ENCODE data around the gene CMAS.
"Not testable (repeated sequence)": the region's sequence is repeated elsewhere in the genome, so short reads cannot be mapped to it uniquely, and the experiment has no call there.

The CMAS gene

DNA sequence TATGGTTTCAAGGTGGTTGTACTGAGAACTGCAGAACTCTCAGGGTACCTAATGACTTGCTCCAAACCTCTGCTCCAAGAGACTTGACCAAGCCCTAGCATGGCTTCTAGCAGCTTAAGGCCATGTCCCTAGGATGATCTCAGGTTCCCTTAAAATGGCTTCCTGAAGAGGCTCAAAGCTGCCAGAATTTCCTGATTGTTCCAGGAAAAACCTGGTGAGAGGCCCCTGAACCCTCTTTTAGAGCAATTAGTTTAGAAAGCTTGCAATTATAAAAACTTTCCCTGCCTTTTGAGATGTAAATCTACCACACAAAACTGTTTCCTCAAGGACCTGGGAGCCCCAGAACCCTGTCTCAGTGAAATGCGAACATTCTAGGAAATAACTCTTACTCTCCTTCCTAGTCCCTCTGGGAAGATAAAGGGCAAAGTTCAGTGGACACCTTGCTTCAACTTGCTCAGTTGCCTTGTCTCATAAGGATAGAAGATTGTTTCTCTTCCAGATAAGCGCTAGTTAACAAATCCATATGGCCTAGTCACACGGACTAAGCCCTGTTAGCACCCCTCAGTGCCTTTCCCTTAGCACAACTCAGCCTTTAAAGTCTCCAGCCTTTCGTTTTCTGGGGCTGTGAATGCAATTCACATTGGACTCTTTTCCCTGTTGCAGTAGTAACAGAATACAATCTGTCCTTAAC lies 2.5 kb downstream of the CMAS start:
- DNase-seq, result no peak

DNA sequence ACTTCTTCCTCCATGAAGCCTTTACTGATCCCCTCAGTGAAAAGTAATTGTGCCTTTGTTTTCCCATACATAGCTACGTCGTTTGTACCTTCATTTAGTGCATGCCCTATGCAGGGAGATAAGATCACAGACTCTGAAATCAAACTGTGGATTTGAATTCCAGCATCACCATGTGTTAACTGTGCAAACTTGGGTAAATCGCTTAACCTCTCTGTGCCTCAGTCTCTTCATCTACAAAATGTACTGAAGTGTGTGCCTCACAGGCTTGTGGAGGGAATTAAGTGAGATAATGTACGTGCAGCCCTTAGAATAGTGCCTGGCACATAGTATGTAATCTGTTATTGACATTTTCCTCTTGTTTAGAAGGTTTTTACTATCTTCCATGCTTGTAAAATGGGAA lies 4.1 kb downstream of the CMAS start:
- DNase-seq, result no peak

DNA sequence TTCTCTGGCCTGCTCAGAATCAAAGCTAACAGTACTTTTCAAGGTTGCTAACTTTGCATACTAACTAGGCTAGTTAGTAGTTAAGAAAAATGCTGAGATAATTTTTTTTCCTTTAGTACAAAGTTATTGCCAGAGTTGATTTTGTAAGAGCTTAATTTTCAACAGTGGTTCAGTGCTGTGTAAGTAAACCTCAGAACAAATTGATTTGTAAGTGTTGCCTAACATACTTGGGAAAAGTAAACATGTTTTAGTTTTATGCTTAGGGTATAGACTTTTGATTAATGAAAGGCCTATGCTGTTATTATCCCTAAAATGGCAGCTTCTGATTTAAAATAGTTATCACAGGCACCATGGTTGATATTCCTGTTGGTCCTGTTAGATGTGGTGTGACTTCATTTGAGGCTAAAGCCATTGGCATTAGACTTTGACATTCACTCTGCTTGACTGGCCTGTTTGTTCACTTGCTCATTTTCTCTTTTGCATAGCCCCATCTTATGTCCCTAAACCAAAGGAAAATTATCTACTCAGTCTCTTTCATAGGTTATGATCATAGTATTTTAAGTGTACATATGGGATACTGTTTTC lies 5.2 kb downstream of the CMAS start:
- DNase-seq, result no peak

DNA sequence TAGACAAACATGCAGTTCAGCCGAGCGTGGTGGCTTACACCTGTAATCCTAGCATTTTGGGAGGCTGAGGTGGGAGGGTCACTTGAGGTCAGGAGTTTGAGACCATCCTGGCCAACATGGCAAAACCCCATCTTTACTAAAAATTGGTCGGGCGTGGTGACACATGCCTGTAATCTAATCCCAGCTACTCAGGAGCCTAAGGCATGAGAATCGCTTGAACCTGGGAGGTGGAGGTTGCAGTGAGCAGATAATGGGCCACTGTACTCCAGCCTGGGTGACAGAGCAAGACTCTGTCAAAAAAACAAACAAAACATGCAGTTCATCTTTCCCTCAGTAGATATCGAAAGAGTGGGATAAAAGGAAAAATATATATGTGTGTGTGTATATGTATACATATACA lies 7.0 kb downstream of the CMAS start:
- not testable (repeated sequence) for DNase-seq

DNA sequence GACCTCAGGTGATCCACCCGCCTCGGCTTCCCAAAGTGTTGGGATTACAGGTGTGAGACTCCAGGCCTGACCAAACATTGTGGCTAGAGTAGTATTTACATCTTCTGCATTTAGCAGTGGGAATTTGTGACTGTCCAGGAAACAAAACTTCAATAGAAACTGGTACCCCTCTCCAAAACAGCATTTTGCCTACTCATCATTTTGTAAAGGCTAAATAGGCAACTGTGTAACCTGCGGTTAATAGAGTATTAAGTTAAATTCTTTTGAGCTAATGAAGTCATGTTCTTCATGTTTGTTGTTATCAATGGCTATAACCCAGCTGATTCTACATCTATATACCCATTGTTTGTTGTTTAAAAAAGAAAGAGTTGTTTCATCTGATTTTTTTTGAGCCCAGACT lies 8.1 kb downstream of the CMAS start:
- DNase-seq, result no peak

DNA sequence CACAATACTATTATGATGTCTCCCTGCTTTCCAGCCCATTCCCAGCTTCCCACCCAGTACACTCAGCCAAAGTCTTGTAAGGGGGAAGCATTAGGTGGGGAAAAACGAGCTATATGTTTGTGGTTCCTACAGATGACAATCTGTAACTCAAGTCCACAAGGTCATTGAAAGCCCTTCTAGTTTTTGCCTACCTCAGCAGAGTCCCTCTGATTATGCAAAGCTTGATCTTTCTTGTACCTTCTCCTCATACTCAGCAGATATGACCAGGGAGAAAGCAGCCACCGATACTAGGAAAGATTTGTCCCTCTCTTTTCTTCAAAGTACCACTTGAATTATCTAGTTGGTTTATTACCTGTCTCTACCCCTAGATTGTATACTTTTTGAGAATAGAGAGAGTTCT lies 10.6 kb downstream of the CMAS start:
- no peak for DNase-seq

DNA sequence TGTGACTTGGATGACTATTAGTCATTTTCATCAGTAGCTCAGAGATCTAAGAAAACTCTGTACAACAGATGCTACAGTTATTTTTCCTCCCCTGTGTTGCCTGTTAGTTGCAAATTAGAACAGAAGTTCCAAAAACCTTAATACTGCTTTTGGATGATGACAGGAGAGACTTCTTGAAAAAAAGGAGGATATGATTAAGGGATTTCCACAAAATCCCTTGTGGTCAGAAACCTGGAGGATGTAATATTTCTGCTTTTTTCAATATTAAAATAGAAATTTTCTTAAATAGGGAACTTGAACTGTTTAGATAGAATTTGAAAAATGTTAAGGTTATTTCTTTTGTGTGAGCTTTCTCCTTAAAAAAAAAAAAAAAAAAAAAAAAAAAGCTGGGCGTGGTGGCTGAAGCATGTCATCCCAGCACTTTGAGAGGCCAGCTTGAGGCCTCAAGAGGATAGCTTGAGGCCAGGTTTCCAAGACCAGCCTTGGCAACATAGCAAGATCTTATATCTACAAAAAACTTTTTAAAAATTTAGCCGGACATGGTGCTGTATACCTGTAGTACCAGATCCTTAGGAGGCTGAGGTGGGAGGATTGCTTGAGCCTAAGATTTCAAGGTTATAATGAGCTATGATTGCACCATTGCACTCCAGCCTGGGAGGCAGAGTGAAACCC lies 14.1 kb downstream of the CMAS start:
- no peak for DNase-seq

DNA sequence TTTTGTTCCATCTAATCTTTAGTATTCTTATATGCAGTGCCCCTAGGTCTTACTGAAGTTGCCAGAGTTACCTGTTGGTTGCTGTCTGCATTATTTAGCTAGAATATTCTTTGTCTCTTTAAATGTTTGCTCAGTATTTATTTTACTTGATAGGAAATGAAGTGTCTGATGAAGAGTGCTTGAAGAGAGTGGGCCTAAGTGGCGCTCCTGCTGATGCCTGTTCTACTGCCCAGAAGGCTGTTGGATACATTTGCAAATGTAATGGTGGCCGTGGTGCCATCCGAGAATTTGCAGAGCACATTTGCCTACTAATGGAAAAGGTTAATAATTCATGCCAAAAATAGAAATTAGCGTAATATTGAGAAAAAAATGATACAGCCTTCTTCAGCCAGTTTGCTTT lies 18.9 kb downstream of the CMAS start:
- no peak for DNase-seq

DNA sequence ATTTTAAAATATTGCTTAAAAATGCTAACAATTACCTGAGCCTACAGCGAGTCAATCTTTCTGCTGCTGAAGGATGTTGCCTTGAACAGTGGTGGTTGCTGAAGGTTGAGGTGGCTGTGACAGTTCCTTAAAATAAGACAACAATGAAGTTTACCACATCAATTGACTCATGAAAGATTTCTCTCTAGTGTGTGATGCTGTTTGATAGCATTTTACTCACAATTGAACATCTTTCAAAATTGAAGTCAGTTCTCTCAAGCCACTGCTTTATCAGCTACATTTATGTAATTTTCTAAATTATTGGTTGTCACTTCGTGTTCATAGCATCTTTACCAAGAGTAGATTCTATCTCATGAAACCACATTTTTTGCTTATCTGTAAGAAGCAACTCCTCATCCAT lies 20.3 kb downstream of the CMAS start:
- no peak for DNase-seq

DNA sequence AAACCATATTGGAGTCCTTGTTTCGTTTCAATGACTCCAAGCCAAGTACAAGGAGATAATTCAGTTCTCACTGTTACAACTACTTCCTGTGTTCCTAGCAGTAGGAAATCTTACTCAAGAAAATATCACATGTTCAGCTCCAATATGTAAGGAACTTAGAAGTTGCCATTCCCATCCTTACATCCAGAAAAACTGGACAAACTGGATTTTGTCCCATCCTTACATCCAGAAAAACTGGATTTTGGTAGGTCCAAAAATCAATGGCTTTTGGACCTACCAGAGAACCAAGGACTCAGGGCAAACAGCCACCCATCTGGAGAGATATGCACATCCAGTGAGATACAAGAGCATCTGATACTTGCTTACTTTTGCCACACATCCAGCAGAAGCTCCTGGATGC lies 23.8 kb downstream of the CMAS start:
- no peak for DNase-seq

DNA sequence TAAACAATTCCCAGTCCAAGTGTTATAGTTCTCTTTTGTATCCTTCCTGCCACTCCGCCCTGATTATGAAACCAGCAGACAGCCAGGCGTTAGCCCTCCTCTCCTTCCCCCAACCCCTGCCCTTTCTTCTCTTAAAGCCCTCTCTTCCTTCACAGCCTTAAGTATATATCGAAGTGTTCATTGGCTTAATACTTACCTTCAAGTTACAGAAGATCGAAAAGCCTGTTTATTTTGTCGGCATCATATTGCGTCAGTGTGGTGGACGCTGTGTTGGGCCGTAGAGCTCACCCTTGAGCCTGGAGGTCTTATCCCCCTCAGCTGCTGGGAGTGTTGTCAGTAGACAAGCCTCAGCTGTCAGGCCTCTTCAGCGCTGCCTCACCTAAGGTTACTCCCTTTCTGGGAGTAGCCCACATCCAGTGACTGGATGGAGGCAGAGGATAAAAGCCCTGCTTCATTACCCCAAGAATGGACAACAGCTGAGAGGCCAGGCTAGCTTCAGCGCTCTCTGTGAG lies 36.2 kb downstream of the CMAS start:
- no peak for DNase-seq

DNA sequence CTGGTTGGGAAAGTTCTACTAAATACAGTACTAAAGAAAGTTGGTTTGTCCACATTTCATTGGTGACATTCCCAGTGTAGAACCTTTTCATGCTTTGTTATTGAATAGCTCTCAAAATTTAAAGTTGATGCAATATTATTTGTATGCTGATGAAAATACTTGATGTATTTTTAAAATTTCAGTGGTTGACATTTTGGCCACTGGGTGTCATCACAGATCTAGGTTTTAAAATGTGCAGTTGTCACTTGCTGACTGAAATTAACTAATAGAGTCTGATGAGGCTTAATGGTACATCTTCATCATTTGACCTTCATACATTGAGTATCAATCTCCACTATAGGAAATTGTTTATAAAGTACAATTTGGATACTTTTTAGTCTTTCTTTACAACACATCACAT lies 37.1 kb downstream of the CMAS start:
- DNase-seq, result peak; percentile 42

DNA sequence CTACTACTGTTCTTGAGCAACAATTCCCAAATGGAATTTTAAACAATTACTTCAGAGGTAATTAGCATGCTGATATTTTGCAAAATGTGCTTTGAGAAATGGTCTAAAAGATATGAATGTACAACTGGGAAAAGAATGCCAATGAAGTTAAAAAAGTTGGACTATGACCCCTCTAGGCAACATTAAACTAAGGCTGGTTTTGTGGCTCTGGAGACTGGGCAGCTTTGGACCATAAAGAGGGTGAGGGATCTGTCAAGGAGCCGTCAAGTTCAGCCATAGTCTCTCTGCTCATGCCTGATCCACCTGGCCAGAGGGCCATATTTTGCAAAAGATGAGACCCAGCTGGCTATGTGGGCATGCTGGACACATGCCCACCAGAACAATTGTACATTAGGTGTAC lies 38.8 kb downstream of the CMAS start:
- DNase-seq, result no peak

DNA sequence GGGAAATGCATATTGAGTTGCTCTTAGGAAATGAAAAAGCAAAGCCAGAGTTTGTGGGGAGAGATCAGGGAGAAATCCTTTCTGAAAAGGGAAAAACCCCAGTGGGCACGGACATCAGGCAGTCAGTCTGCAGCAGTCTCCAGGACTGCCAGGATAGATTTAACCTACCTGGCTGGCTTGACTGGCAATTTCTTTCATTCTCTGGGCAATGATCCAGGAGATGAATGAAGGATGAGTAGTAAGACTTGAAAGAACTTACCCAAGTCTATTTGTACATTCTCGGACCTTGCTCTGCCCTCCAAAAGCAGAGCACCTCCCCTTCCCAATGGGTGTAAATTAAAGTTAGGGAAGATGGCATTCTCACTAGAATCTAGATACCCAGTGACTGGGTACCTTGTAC lies 42.9 kb downstream of the CMAS start:
- no peak for DNase-seq

DNA sequence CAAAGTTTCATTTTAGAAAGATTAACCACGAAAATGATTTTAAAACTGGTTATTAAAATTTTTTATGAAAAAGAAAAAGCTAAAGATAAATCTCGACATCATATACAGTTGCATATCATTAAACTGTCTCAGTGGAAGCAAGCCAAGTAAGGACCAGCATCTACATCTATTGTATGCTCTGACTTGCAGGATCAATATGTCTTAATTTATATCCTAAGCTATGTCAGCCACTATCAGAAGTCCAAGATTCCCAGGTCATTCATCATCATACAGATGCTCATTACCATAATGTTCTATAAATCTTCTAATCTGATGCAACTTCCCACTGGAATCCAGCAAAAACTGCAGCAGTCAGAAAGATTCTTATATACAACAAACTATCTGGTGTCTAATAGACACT lies 43.5 kb downstream of the CMAS start:
- DNase-seq, result no peak

DNA sequence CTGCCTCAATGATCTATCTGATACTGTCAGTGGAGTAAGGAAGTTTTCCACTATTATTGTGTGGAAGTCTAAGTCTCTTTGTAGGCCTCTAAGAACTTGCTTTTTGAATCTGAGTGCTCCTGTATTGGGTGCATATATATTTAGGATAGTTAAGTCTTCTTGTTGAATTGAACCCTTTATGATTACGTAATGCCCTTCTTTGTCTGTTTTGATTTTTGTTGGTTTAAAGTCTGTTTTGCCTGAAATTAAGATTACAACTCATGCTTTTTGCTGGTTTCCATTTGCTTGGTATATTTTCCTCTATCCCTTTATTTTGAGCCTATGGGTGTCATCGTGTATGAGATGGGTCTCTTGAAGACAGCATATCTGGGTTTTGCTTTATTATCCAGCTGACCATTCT lies 53.0 kb downstream of the CMAS start:
- not testable (repeated sequence) for DNase-seq

DNA sequence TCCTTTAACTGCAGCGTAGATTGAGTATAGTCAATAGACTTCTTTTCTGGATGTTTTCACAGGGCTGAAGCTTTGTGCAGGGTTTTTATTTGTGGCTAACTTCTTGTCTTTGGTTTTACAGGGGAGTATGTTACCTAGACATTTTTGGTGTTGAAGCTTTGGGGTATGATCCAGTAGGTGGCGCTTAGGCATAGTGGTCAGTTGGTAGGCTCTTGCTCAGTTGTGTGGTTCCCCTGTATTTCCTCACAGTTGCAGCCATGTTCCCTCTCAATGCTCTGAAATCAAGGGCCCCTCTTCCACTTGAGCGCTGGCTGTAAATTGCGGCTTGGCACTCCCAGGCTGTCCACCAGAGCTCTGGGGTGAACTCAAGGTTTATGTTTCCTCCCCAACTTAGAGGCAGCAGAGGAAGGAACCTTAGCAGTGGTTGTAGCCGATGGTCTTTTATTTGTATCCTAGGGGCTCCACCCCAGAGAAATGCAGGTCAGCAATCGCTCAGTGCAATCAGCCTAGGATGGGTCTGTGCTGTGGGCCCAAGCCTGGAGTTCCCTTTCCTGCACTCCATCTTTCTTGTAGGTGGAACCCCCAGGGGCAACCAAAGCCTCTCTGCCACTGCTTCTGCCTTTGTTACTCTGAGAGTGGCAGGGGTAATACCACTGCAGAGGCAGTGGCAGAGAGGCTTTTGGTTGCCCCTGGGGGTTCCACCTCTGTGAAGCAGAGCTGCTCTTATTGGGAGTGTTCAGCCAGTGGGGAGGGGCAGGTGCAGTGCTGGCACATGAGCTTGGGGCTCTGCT lies 55.1 kb downstream of the CMAS start:
- peak; percentile 59 for DNase-seq

DNA sequence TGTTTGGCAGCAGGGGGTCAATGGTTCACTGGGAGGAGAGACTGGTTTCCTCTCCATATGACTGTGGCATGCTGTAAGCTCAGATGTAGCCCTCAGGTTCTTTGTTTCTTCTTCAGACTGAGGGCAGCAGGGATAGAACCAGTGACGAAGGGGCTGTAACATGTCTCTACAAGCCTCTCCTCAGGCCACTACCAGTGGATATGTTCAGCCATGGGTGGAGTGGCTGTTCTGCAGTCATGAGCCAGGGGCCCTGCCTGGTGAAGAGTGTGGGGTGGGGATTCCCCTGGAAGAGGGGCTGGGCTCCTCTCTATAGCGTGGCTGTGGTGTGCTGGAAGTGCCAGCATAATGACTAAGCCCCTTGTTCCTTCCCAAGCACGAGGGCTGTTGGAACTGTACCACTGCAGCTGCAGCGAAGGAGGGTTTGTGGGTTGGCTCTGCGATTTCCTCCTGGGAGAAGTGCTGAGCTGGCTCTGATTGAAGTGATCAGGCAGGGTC lies 55.8 kb downstream of the CMAS start:
- no peak for DNase-seq

DNA sequence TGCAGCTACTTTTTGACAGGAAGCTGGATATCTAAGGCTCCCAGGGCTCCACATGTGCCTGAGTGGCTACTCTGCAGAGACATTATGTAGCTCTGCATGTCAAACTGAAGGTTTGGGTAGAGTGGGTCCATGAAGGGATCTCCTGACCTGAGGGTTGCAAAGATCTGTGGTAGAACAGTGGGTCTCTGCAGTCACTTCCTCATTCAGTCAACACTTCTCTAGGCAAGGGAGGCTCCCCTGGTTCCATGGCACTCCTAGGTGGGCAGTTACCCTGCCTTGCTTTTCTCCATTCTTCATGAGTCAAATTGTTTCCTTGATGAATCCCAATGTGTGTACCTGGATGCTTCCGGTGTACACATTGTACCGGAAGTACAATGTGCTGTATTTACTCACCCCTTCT lies 57.4 kb downstream of the CMAS start:
- no peak for DNase-seq

DNA sequence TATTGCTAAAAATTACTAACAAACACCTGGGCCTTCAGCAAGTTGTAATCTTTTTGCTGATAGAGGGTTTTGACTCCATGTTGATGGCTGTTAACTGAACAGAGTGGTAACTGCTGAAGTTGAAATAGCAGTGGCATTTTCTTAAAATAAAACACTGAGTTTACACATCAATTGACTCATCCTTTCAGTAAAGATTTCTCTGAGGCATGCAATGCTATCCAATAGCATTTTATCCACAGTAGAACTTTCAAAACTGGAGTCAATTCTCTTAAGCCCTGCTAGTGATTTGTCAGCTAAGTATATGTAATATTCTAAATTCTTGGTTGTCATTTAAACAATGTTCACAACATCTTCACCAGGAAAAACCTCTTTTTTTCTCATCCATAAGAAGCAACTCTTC lies 59.5 kb downstream of the CMAS start:
- no peak for DNase-seq

DNA sequence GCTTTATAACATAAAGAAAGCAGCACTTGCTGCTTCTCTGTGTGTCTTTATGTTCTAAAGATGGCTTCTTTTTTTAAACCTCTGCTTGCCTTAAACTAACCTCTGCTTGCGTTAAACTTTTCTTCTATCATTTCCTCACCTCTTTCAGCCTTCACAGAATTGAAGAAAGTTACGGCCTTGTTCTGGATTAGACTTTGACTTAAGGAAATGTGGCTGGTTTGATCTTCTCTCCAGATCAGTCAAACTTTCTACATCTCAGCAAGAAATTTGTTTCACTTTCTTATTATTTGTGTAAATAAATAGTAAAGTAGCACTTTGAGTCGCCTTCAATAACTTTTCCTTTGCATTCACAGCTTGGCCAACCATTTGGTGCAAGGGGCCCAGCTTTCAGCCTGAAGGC lies 64.2 kb downstream of the CMAS start:
- no peak for DNase-seq
